Midbrain (tissue), 1 donor: Measurements from ENCODE around the gene MAP2K3.
"Not testable (repeated sequence)": the region's sequence is repeated elsewhere in the genome, so short reads cannot be mapped to it uniquely, and the experiment has no call there.

Experiments used
- DNase-seq: peaks from one replicate; lab custom pipeline; 2025; lab: John Stamatoyannopoulos, UW

Gene MAP2K3

DNA sequence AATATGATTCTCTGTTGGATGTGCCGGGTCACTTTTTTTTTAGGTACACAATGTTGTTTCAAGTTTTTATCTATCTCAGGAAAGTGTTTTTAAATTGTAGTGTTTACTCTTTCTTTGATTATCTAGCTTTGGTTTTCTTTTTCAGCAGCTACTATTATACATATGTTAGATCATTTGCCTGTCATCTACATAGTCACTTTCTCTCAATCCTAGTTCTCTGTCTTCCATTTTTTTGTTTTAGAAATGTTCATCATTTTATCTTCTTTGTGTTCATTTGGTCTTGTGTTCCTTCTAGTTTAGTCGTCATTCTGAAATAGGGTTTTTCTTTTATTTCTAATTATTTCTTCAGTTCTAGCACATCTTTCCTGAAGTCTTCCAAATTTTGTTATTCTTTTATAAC lies 44.3 kb downstream of the MAP2K3 start:
- DNase-seq: not testable (repeated sequence)

DNA sequence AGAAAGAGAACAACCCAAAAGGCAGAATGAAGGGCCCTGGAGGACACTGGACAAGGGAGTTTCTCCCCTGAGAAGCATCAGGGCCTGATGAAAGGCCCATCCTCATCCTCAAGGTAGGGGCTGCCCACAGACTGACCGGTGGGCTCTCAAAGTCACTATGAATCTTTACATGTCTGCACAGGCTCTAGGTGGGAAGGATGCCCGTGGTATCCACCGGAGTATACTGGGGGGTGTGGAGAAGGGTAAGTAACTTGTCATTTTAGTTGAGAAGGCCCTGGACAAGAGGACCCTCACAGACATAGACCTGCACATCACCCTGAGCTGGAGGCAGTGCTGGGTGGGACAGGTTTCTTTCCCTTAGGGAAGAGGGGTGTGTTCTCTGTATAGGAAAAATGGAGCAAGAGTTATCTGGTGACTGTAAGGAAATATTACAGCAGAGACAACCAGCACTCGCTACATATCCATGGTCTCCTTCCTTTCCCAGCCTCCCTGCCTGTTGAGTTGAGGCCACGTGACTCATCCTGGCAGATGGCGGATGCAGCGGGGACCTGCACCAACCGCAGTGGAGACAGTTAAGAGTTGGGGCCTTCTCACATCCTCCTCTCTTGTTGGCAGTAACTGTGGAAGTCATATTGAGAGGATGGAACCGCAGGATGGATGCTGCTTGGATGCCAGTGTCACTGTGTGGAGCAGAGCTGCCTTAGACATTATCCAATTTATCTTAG lies 46.1 kb downstream of the MAP2K3 start:
- DNase-seq: no peak

DNA sequence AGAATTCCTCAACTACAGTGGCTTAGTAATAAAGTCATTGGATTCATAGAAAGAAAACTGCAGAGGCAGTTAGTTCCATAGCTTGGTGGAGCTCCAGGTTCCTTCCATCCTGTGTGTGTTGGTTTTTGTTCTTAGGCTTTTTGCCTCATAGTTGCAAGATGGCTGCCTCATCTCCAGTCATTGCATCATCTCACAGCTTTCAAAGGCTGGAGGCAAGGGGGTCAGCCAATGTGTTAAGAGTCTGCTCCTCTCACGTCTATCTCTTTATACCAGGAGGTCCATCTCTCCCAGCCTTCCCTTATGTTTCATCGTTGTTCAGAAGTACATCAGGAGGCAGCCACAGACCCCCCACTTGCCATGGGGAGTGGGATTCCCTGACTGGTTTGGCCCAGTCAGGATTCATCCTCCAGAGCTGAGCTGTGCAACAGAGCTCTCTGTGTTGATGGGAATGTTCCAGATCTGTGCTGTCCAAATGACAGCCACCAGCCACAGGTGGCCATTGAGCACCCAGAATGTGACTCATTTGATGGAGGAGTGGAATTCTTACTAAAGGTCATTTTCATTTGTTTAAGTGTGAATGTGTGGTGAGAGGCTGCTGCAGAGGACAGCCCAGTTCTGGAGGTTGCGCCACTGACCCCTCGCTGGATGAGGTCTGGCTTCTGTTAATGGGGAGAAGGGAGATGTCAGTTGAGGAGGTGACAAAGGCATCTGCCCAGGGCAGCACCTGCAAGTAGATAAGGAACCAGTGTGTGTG lies 52.2 kb downstream of the MAP2K3 start:
- not testable (repeated sequence) for DNase-seq

DNA sequence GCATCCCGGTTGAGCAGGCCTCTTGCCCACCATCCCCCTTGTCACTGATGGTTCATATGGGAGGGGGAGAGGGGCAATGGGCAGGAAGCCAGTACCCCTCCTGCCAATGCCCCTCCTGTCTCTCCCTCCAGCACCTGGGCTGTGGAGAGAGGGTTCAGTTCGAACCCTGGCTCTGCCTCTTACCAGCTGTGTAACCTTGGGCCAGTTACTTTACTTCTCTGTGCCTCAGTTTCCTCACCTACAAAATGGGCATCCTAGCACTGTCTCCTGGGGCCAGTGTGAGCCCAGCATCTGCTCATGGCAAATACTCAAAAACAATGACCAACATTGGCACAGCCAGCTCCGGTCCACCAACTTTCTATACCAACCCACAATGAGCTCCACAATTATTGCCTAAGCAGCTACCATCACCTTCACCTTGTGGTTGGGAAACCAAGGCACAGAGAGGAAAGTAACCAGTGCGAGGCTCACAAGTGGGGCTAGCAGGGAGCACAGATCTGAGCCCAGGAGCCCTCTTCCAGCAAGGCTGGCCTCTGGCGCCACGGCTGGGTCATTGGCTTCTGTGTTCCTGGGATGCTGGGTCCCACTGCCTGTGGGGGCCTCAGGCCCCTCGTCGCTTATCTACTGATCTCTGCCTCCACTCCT lies 53.6 kb downstream of the MAP2K3 start:
- DNase-seq: not testable (repeated sequence)

DNA sequence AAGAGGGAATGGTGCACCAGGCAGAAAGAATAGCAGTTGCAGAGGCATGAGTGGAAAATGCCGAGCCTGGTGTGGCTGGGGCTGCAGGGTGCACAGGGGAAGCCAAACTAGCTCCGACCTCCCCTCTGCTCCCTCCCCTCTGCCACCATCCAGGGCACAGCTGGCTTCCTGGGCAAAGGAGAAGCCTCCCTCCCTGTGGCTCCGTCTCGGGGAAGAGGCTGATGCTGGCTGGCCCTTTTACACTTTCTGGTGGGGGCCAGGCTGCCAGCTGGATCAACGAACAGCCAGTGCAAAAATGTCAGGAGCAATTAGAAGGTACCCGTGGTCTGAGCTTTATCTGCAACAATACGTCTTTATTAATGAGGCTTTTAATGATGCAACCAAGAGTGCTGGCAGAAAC lies 54.5 kb downstream of the MAP2K3 start:
- DNase-seq: no peak

DNA sequence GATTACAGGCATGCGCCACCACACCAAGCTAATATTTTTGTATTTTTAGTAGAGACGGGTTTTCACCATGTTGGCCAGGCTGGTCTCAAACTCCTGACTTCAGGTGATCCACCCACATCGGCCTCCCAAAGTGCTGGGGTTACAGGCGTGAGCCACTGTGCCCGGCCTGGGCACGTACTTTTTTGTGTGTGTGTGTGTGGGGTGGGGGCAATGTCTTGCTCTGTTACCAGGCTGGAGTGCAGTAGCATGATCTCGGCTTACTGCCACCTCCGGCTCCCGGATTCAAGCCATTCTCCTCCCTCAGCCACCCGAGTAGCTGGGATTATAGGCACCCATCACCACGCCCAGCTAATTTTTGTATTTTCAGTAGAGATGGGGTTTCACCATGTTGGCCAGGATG lies 55.1 kb downstream of the MAP2K3 start:
- DNase-seq: not testable (repeated sequence)

DNA sequence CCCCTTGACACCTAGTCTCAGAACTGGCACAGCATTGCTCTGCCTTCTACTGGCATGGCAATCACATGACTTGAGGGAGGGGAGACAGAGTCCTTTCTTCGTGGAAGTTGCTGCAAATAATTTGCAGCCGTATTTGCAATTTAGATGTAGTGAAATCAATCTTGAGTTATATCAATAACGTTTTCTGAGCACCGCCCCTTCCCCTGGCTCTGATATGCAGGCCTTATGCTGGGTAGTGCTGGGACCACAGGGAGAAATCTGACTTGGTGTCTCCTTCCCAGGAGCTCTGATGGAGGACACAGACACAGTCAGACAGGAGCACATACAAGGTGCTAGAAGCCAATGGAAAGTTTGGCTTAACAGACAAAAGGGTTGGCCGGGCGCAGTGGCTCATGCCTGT lies 55.9 kb downstream of the MAP2K3 start:
- DNase-seq: not testable (repeated sequence)

DNA sequence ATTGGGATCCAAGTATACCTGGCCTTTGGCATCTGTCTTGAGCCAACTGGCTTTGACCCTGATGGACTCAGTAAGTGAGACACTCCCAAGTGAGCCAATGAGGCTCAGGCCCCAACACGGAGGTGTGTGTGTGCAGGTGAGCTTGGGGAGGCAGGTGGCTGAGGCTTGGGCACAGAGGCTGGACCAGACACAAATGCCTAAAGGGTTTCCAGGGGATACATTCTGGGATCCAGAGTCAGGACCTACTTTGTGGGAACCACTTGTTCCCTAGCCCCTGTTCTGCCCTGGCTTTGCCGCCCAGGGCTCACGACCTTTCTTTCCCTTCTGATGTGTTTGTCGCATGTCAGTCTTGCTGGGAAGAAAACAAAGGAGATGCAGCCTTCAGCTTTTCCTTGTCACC lies 56.8 kb downstream of the MAP2K3 start:
- not testable (repeated sequence) for DNase-seq

DNA sequence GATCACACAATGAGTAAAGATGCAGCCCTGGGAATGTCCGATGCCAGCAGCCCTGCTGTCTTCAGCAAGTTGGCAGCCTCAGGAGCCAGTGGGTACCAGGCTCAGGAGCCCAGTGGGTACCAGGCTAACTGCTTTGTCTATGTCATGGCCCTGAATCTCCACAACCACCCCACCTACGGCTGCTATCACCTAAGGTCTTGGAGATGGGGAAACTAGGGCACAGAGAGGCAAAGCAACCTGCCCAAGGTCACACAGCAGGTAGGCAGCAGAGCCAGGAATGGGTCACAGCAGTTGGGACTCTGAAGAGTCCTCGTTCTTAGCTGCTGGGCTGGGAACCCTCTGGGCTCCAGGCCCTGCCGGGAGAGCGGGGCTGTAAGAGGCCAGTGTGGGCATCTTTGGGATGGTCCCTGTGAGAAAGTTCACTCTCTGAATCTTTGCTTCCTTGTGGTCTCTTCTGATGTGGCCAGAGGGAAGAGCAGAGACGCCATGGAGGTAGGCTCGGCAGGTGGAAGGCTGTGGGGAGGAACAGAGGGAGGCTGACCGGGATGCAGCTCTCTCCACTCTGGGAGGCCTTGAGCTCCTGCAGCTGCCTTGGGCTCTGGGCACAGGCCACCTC lies 57.5 kb downstream of the MAP2K3 start:
- DNase-seq: not testable (repeated sequence)

DNA sequence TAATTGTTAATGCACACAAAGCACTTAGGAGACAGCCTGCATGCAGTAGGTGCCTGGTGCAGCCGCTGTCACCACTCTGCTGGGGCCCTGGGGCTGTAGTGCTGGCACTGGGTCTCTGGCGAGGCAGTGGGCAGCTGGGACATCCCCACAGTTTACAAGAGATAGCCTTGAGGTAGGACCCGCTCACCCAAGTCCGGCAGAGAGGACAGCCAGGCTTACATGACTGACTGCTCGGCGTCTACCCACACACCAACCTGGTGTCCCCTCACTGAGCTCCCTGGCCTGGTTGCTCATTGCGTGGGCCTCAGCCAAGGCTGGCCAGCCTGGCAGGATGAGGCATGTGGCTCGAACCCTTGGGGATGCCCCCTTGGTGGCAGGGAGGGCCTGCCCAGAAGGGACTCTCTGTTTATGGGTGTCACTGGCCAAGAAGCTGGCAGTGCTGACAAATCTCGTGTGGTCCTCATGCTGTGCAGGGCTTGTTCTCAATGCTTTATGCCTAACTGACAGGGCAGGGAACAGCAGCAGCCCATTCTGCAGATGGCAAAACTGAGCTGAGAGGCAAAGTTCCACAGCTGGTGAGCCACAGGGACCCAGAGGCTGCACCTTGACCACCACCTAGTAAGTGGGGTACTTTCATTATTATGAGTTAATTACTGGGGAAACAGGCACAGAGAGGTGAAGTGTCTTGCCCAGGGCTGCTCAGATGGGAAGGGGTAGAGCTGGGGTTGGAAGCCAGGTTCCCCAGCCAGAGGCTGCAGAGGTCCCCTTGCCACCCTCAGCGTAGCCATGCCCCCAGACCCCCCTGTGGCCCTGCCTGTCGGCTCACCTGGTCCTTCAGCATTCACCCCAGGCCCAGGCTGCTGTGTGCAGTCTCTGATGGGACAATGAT lies 58.8 kb downstream of the MAP2K3 start:
- not testable (repeated sequence) for DNase-seq

DNA sequence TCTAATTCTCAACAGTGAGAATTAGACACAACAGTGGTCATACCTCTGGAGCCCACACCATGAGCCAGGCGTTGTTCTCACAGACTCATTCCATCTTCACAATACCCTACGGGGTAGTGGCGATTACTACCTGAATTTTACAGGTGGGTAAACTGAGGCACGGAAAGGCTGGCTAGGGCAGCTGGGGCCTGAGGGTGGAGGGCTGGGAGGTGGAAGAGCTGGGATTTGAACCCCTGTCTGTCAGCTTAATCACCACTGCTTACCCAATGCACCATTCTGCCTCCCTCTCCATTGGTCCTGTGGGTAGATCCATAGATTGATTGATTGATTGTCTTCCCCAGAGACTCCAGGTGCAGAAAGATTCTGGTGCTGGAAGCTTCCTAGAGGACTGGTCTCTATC lies 60.3 kb downstream of the MAP2K3 start:
- not testable (repeated sequence) for DNase-seq

DNA sequence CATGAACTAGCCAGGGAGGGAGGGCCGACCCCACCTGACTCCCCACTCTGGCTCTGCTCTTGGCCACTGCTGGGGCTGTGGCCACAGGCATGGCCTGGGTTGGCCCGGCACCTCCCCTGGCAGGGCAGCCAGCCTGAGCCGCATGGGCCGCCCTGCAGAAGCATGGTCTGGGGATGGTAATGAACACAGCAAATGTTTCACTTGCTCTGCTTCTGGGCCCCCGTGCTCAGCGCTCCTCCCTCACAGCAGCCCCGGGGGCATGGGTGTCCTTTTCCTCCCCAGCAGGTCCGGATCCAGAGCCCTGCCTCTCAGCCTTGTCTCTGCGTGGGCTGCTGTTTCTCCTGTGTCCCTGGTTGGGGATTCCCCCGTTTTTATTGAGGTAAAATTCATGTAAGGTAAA lies 60.7 kb downstream of the MAP2K3 start:
- no peak for DNase-seq

DNA sequence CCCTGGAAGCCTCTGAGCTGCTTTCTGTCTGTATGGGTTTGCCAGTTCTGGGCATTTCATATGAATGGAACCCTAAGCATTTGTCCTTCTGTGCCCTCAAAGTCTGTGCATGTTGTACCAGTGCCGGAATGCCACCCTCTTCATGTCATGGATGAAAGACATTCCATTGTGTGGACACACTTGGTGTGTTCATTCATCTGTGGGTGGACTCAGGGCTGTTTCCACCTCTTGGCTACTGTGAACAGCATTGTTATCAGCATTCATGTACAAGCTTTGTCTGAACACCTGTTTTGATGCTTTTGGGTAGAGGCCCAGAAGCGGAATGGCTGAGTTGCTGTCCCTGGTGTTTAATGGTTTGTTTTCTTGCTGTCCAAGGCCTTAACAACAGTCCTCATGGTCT lies 61.6 kb downstream of the MAP2K3 start:
- DNase-seq: not testable (repeated sequence)

DNA sequence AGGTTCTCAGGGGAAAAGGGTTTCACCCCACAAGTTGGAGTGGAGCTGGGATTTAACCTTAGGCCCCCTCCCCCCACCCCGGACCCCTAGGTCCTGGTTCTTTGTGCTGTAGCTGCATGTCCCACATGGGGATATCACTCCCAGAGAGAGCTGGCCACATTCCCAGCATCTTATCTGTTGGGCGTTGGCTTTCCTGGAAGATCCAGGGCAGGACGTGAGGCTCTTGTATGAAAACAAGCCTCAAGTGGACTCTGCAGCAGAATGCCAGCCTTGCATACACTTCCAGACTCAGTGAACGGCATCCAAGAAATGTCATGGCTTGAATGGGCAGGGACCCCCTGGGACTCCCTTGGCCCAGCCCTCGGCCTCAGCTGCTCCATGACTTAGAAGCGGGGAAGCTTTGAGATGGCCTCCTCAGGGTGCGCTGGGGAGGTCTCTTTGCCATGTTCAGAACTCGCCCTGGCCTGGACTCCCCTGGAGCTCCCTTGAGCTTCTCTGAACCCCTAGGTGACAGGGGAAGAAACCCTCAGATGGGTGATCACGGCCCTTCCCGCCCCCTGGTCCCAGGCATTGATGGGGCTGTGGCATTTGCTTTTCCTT lies 62.2 kb downstream of the MAP2K3 start:
- not testable (repeated sequence) for DNase-seq

DNA sequence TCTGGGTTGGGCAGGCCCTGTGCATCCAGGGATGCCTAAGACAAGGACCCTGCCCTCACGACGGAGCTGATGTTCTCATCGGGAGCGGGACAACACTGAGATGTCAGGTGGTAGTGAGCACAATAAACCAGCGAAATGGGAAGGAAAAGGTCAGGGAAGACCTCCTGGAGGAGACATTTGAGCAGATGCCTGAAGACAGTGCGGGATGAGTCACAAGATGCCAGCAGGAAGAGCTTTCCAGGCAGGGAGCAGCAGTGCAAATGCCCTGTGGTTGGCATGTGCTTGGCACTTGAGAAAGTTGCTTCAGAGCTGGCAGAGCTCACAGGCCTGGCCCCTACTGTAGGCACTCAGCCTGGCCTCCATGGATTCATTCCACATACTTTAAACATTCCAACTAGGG lies 63.1 kb downstream of the MAP2K3 start:
- not testable (repeated sequence) for DNase-seq

DNA sequence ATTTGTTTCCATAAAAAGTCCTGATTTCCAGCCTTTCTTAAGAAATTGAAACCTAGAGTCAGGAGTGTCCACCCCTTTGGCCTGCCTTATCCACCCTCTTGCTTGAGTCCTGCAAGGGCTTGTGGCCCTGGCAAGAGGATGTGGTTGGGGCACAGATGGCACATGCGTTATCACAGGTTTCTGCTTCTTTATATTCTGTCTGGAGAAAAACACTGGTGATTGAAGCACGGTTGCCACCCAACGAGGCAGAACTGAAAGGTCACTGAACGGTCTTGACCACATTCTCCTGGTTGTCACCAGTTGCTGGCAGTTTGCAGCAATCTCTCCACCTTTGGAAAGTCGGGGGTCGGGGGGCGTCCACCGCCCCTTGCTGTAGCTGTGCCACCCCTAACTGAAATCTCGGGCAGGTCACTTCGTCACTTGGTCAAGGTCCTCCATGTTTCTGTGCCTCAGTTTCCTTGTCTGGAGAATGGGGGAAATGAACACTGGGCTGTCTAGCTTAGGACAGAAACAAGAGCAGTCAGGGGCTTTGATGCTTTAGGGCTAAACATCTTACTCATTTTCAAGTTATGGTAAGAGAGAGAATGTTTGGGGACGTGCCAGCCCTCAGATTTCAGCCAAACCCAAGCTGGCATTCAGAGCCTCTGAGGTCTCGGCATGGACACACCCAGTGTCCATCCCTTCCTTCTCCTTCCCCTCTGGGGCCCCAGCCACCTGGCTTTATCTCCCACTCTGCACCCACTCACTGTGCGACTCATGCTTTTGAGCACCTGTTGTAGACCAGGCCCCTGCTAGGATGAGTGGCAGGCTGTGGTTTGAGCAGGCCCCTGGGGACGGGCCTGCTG lies 63.8 kb downstream of the MAP2K3 start:
- DNase-seq: not testable (repeated sequence)

DNA sequence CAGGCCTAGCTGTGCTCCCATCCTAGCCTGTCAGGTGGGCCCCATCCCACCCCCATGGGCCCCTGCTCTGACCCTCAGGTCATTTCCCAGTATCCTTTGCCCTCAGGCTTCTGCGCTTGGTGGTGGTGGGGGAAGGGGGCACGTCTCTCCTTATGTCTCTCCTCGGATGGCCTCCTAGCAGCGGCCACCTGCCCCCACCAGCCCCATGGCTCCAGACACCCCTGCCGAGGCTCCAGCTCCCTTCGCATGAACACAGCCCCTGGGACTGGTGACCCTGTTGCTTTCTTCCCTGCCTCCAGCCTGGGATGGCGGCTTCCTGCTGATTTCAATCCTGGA lies 64.4 kb downstream of the MAP2K3 start:
- not testable (repeated sequence) for DNase-seq

DNA sequence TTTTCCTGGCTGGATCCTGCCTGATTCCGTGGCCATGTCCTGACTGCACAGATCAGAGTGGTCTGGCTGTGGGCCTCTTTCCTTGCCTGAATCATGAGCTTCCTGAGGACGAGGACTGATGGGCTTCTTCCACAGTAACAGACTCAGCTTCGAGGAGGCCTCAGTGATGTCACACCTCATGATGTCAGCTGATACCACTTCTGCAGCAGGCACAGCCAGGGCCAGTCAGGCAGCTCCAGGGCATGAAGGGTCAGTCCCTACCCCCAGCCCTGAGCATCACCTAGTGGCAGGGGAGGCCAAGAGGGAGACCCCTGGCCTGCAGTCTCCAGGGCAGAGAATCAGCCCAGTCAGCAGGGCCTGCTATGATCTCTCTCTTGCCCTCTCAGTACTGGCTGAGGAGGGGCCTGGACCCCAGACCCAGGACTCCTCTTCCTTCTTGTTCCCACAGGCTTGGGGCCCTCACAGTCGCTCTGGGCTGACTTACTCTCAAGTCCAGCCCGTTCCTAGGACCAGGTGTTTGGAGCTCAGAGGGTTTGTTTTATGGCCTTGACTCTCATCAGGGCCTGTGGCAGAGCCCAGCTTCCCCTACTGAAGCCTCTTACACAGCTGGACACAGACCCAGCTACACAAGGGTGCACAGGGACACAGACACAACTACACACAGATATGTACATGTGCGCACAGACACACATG lies 65.0 kb downstream of the MAP2K3 start:
- not testable (repeated sequence) for DNase-seq

DNA sequence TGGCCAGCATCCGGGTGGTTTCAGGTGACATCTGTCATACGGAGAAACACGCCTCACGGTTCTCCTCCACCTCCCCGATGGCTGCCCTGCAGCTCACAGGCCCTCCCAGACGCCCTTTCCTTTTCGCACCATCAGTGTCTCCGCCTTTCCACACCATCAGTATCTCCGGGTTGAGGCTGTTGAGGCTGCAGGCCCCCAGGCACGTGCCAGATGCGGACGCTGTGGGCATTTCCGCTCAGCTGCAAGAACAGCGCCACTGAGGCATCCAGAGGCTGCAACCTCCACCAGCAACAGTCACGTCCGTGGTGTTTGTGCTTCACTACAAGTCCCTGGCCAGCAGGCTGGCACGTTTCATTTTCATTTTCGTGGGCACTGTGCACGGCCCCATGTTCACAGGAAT lies 66.0 kb downstream of the MAP2K3 start:
- DNase-seq: not testable (repeated sequence)
